Stimulated activated CD4-positive, alpha-beta T cell treated with anti-CD3 and anti-CD28 coated beads, Interleukin-15, amount 100 ng/mL, for 48 hours (primary cell): ENCODE data around the gene UBE2O.

Source experiments
- DNase-seq, 2 donors: peaks; one replicate each; pipeline ENCODE4 v3.0.0-alpha.2; 2020; ENCODE audit warnings: low read depth in 2 of 2

UBE2O gene

DNA sequence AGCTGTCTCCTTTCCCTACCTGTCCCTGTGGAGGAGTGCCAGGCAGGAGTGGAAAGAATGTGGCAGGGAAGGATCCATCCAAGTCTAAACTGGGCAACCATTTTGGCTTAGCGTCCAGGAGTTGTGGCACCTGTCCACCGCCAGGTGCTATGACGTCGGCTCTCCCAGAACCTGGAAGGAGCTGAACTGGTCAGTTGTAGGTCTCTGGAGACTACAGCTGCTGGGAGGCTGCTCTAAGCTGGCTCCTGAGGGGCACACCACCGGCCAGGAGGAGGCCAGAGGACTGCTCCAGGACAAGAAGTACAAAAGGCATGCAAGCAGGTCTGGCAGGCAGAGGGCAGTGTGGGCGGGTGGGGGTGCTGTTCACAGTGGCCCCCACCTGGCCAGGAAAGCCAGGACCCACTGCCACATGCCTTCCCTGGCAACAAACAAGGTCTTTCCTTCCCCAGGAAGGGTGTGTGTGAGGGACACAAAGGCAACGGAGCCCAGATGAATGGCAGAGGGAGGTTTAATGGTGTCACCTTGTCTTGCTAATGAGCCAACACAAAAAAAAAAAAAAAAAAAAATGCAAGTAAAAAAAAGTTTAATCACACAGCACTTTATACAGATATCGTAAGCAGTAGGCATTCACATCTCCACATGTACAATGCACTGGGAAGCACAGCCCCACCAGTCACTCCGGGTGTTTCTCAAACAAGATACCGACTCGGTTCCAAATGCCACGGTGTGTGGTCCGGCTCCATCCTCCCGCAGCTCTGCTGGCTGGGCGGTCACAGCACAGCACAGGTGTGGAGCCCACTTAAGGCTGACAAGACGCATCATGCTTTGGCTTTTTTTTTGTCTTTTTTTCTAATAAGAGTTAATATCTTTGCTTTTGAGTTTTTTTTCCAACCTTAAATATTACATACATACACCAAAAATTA lies 63.7 kb downstream of the UBE2O start:
- DNase-seq = no peak

- DNase-seq = no peak
These were observed 65.8 kb downstream of the UBE2O start for GRCh38 chr17:76386966-76387765.

DNA sequence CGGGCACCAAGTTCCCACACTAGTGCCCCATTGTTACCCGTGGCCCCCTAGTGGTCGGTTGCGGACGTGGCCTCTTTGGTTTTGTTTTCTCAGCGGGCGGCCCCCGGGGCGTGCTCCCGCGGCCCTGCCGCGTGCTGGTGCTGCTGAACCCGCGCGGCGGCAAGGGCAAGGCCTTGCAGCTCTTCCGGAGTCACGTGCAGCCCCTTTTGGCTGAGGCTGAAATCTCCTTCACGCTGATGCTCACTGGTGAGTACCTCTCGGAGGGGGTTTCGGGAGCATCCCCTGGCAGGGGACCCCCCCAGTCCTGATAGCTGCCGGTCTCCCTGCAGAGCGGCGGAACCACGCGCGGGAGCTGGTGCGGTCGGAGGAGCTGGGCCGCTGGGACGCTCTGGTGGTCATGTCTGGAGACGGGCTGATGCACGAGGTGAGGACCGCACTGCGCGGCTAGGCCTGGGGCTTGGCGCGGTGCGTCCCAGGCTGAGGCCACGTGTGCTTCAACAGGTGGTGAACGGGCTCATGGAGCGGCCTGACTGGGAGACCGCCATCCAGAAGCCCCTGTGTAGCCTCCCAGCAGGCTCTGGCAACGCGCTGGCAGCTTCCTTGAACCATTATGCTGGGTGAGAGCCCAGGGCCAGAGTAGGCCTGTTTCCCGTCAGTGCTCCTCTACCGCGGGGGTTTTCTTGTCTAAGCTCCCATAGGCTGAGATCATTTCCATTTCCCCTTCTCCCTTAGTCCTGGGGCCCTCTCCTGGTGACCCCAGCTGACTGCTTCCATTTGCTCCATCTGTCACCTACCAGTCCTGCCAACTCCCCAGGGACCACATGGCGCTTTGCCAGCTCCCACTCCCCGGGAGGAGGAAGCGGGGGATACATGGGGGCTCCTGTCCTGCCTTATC lies 66.8 kb downstream of the UBE2O start:
- peak; percentile 73 to 84 for DNase-seq

- peak in 1 of 2 donors; percentile 17 for DNase-seq
These were observed 67.7 kb downstream of the UBE2O start for GRCh38 chr17:76384987-76385891.

- DNase-seq = peak in 1 of 2 donors; percentile 57
These were observed 68.5 kb downstream of the UBE2O start, which contains the start of gene SPHK1 for GRCh38 chr17:76384222-76384986. Gene SPHK1 (plus strand): TSS chr17:76384609. CDS start chr17:76385645, 1,036 bp downstream.

GRCh38 chr17:76383546-76384221 lies 69.3 kb downstream of the UBE2O start:
- peak in 1 of 2 donors; percentile 36 for DNase-seq

- peak; percentile 49 to 60 for DNase-seq
These were observed 70.0 kb downstream of the UBE2O start for GRCh38 chr17:76382803-76383545.

- DNase-seq = peak in 1 of 2 donors; percentile 36
These were observed 70.6 kb downstream of the UBE2O start for GRCh38 chr17:76382351-76382802.

DNA sequence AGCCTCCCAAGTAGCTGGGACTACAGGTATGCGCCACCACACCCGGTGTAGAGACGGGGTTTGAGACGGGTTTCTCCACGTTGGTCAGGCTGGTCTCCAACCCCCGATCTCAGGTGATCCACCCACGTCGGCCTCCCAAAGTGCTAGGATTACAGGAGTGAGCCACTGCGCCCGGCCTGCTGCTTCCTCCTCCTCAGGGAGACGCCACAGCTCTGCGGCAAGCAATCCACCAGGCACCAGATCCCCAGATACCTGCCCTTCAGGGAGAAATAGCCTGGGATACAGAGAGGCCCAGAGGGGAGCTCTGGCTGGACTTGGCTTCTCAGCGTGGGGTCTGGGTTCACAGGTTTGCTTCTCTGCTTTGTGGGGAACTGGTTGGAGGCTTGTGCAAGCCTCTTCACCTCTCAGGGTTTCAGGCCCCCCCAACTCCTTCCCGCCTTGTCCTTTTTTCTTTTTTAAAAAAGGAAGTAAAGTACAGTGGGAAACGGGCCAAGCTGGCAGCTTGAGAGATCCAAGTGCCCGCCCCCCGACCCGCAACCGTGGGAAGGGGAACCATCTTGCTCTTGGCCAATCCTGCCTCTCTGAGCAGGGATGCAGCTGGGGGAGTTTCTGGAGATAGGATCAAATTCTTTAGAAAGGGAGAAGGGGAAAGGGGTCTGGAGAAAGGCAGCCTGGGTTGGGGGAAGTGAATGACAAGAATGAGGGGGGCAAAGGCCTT lies 71.2 kb downstream of the UBE2O start:
- no peak for DNase-seq

GRCh38 chr17:76379646-76380376 lies 73.1 kb downstream of the UBE2O start:
- DNase-seq = no peak

- DNase-seq = no peak
These were observed 73.7 kb downstream of the UBE2O start for GRCh38 chr17:76379275-76379641.

- no peak for DNase-seq
These were observed 74.2 kb downstream of the UBE2O start for GRCh38 chr17:76378548-76379274.

DNA sequence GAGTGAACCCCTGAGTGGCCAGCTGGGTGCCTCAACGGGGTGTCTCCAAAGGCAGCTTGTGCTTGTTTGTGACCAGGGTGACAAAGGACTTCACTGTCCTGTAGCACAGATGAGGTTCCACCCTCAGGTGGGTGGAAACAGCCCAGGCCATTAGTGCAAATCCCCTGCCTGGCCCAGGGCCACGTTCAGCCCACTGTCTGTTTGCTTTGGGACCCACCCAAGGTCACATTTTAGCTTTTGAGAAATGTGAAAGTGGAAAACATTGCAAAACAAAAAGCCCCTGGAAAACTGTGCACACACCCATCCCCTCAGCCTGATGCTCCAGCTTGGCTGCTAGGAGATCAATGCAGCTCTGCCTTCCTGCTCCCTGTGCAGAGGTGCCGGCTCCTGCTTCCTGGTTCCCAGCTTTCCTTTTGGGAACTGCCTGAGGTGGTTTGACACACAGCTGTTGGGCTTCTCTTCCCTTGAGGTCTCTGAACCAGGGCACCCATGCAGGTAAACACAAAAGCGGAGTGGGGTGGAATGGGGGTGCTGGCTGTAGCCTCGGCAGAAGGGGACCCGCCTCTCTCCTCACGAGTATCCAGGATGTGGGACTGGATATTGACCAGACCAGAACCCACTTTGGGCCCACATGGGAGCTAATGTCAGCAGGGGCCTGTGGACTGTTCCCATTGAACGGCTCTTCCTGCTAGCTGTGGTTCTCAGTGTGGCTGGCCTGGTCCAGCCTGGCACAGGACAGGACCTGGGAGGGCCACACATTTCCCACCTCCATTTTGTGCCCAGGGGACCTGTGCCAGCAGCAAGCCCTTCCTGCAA lies 76.4 kb downstream of the UBE2O start:
- no peak for DNase-seq

- DNase-seq = no peak
These were observed 81.0 kb downstream of the UBE2O start for GRCh38 chr17:76371656-76372628.
